ENCODE measurements around the gene IRF9.

IRF9 gene

GRCh38 chr14:24131549-24131966 lies 29.5 kb upstream of the IRF9 start:
- no peak for DNase-seq (ENCODE audit: low spot score)

- no peak for DNase-seq (ENCODE audit: low spot score)
These were observed 28.9 kb upstream of the IRF9 start for GRCh38 chr14:24132061-24132685.

GRCh38 chr14:24132976-24133375 lies 28.1 kb upstream of the IRF9 start:
- DNase-seq (ENCODE audit: low spot score), result no peak

GRCh38 chr14:24133735-24134134 lies 27.3 kb upstream of the IRF9 start:
- no peak for DNase-seq (ENCODE audit: low spot score)

GRCh38 chr14:24135584-24135833 lies 25.6 kb upstream of the IRF9 start:
- no peak for DNase-seq (ENCODE audit: low spot score)

GRCh38 chr14:24135834-24136683 lies 25.0 kb upstream of the IRF9 start, which contains the start of gene PSME1:
PSME1 (plus strand) TSS chr14:24136194; CDS start chr14:24136263, 69 bp downstream.
- peak; percentile 76 for DNase-seq (ENCODE audit: low spot score)

- no peak for DNase-seq (ENCODE audit: low spot score)
These were observed 24.2 kb upstream of the IRF9 start for GRCh38 chr14:24136684-24137528.

GRCh38 chr14:24137529-24138395 lies 23.3 kb upstream of the IRF9 start:
- no peak for DNase-seq (ENCODE audit: low spot score)

GRCh38 chr14:24138396-24139271 lies 22.4 kb upstream of the IRF9 start:
- no peak for DNase-seq (ENCODE audit: low spot score)

GRCh38 chr14:24139272-24139934 lies 21.7 kb upstream of the IRF9 start:
- no peak for DNase-seq (ENCODE audit: low spot score)

GRCh38 chr14:24141097-24141880 lies 19.8 kb upstream of the IRF9 start, which contains the start of gene EMC9:
EMC9 (minus strand) TSS chr14:24141591; CDS start chr14:24141304, 287 bp downstream.
- DNase-seq (ENCODE audit: low spot score), result peak; percentile 99

GRCh38 chr14:24143511-24143910 lies 17.6 kb upstream of the IRF9 start:
- no peak for DNase-seq (ENCODE audit: low spot score)

GRCh38 chr14:24144451-24144850 lies 16.6 kb upstream of the IRF9 start:
- DNase-seq (ENCODE audit: low spot score), result no peak

GRCh38 chr14:24145219-24145618 lies 15.8 kb upstream of the IRF9 start:
- no peak for DNase-seq (ENCODE audit: low spot score)

GRCh38 chr14:24145690-24146452 lies 15.2 kb upstream of the IRF9 start:
- no peak for DNase-seq (ENCODE audit: low spot score)

GRCh38 chr14:24146453-24146977 lies 14.6 kb upstream of the IRF9 start, which contains the start of gene PSME2:
PSME2 (minus strand) TSS chr14:24146610; CDS start chr14:24146581, 29 bp downstream.
- DNase-seq (ENCODE audit: low spot score), result peak; percentile 94

GRCh38 chr14:24146978-24147760 lies 13.9 kb upstream of the IRF9 start, which contains the start of gene RNF31:
RNF31 (plus strand) TSS chr14:24147498; CDS start chr14:24147699, 201 bp downstream.
- DNase-seq (ENCODE audit: low spot score), result peak; percentile 99
